ENCODE data around the gene IQSEC2. TPM values are rescaled to one million over a fixed set of nuclear protein-coding genes. Genes with fewer than 3 reads are reported as not detected.

The IQSEC2 gene
- total RNA-seq, 1 donor from 2014 or later = 38.9 TPM

GRCh38 chrX:53269536-53270107, 11.8 kb downstream of the IQSEC2 start:
- Mint-ChIP-seq H3K4me1 (ENCODE audit: unreplicated experiment) (peaks cover 15% of the 10 kb centered on the region), H3K36me3 (ENCODE audit: low read depth, unreplicated experiment) (no peaks in the 10 kb centered on the region), H3K4me3 (ENCODE audit: unreplicated experiment) (no peak overlapping the region), H3K27ac (ENCODE audit: unreplicated experiment) (no peak overlapping the region), H3K27me3 (ENCODE audit: unreplicated experiment) (peaks cover 4% of the 10 kb centered on the region), H3K9me3 (ENCODE audit: unreplicated experiment) (no peaks in the 10 kb centered on the region)
- TF ChIP-seq, protein P1, sequence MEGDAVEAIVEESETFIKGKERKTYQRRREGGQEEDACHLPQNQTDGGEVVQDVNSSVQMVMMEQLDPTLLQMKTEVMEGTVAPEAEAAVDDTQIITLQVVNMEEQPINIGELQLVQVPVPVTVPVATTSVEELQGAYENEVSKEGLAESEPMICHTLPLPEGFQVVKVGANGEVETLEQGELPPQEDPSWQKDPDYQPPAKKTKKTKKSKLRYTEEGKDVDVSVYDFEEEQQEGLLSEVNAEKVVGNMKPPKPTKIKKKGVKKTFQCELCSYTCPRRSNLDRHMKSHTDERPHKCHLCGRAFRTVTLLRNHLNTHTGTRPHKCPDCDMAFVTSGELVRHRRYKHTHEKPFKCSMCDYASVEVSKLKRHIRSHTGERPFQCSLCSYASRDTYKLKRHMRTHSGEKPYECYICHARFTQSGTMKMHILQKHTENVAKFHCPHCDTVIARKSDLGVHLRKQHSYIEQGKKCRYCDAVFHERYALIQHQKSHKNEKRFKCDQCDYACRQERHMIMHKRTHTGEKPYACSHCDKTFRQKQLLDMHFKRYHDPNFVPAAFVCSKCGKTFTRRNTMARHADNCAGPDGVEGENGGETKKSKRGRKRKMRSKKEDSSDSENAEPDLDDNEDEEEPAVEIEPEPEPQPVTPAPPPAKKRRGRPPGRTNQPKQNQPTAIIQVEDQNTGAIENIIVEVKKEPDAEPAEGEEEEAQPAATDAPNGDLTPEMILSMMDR (IDR thresholded peaks at IDR 0.05; ENCODE audit: unreplicated experiment) = no peak
- DNase-seq (ENCODE audit: low spot score) = no peak

GRCh38 chrX:53268173-53268572, 13.2 kb downstream of the IQSEC2 start:
- Mint-ChIP-seq H3K27me3 (ENCODE audit: unreplicated experiment) (peaks cover 3% of the 10 kb centered on the region), H3K36me3 (ENCODE audit: low read depth, unreplicated experiment) (no peaks in the 10 kb centered on the region), H3K4me3 (ENCODE audit: unreplicated experiment) (no peak overlapping the region), H3K9me3 (ENCODE audit: unreplicated experiment) (no peaks in the 10 kb centered on the region), H3K27ac (ENCODE audit: unreplicated experiment) (no peak overlapping the region), H3K4me1 (ENCODE audit: unreplicated experiment) (peaks cover 26% of the 10 kb centered on the region)
- TF ChIP-seq, protein P1 (IDR thresholded peaks at IDR 0.05; ENCODE audit: unreplicated experiment) = no peak
- DNase-seq (ENCODE audit: low spot score) = no peak

GRCh38 chrX:53266914-53267313, 14.5 kb downstream of the IQSEC2 start:
- H3K27ac Mint-ChIP-seq (ENCODE audit: unreplicated experiment) = no peak overlapping the region
- TF ChIP-seq, protein P1 (IDR thresholded peaks at IDR 0.05; ENCODE audit: unreplicated experiment) = no peak
- no peaks in the 10 kb centered on the region for H3K36me3 Mint-ChIP-seq (ENCODE audit: low read depth, unreplicated experiment)
- H3K9me3 Mint-ChIP-seq (ENCODE audit: unreplicated experiment) = no peaks in the 10 kb centered on the region
- no peak overlapping the region for H3K4me3 Mint-ChIP-seq (ENCODE audit: unreplicated experiment)
- no peak for DNase-seq (ENCODE audit: low spot score)
- peaks cover 36% of the 10 kb centered on the region for H3K4me1 Mint-ChIP-seq (ENCODE audit: unreplicated experiment)
- peaks cover 2% of the 10 kb centered on the region for H3K27me3 Mint-ChIP-seq (ENCODE audit: unreplicated experiment)

GRCh38 chrX:53265771-53266574, 15.4 kb downstream of the IQSEC2 start:
- Mint-ChIP-seq H3K4me1 (ENCODE audit: unreplicated experiment) (peaks cover 42% of the 10 kb centered on the region), H3K27me3 (ENCODE audit: unreplicated experiment) (peaks cover 2% of the 10 kb centered on the region), H3K4me3 (ENCODE audit: unreplicated experiment) (no peak overlapping the region), H3K36me3 (ENCODE audit: low read depth, unreplicated experiment) (no peaks in the 10 kb centered on the region), H3K9me3 (ENCODE audit: unreplicated experiment) (no peaks in the 10 kb centered on the region), H3K27ac (ENCODE audit: unreplicated experiment) (peak overlapping the region; percentile 84)
- DNase-seq (ENCODE audit: low spot score) = no peak
- TF ChIP-seq, protein P1 (IDR thresholded peaks at IDR 0.05; ENCODE audit: unreplicated experiment) = no peak

- Mint-ChIP-seq H3K4me3 (ENCODE audit: unreplicated experiment) (no peak overlapping the region), H3K27me3 (ENCODE audit: unreplicated experiment) (peaks cover 6% of the 10 kb centered on the region), H3K9me3 (ENCODE audit: unreplicated experiment) (no peaks in the 10 kb centered on the region), H3K36me3 (ENCODE audit: low read depth, unreplicated experiment) (no peaks in the 10 kb centered on the region), H3K4me1 (ENCODE audit: unreplicated experiment) (peaks cover 42% of the 10 kb centered on the region), H3K27ac (ENCODE audit: unreplicated experiment) (peak overlapping the region; percentile 78)
- no peak for DNase-seq (ENCODE audit: low spot score)
- TF ChIP-seq, protein P1 (IDR thresholded peaks at IDR 0.05; ENCODE audit: unreplicated experiment) = no peak
Measured at GRCh38 chrX:53263597-53264094, 17.7 kb downstream of the IQSEC2 start.
